GM23338 (cell line): Measurements from ENCODE around the gene DIP2B. TPM values are rescaled to one million over a fixed set of nuclear protein-coding genes. Genes with fewer than 3 reads are reported as not detected.

Experiments used
- ATAC-seq: fragments of 200-7000 bp; cut with Tn5 transposase; 3 replicates; pipeline ENCODE4 v1.9.1; 2020
- DNase-seq: peaks from one replicate; pipeline ENCODE4 v3.0.0-alpha.2; 2015; ENCODE audit warnings: low spot score
- H2AFZ ChIP-seq: fragments of 200-600 bp; sonication (generic); 2 replicates; pipeline ENCODE4 v1.8.0; 2016; ENCODE audit warnings: antibody characterized with exemption, mild to moderate bottlenecking, moderate library complexity
- H3F3A ChIP-seq: fragments of 200-600 bp; sonication (generic); replicated peaks from 2 replicates; pipeline ENCODE4 v1.8.0; 2017; ENCODE audit warnings: antibody characterized with exemption, mixed run types, low read depth
- H3K27ac ChIP-seq: fragments of 200-600 bp; sonication (generic); 2 replicates; pipeline ENCODE4 v1.6.1; 2016; ENCODE audit warnings: low read depth
- H3K27me3 ChIP-seq: fragments of 200-600 bp; sonication (generic); 2 replicates; pipeline ENCODE4 v1.8.0; 2016; ENCODE audit warnings: mild to moderate bottlenecking, mixed run types, moderate library complexity; ENCODE audit not compliant: insufficient read depth
- H3K36me3 ChIP-seq: fragments of 200-600 bp; sonication (generic); 2 replicates; pipeline ENCODE4 v1.8.0; 2016; ENCODE audit warnings: mild to moderate bottlenecking; ENCODE audit not compliant: insufficient read depth
- H3K4me1 ChIP-seq: fragments of 200-600 bp; sonication (generic); 2 replicates; pipeline ENCODE4 v1.8.0; 2016; ENCODE audit warnings: mild to moderate bottlenecking, moderate library complexity; ENCODE audit not compliant: insufficient read depth
- H3K4me2 ChIP-seq: fragments of 200-600 bp; sonication (generic); 2 replicates; pipeline ENCODE4 v1.7.1; 2017; ENCODE audit warnings: mixed run types
- H3K4me3 ChIP-seq: fragments of 200-600 bp; sonication (generic); 2 replicates; pipeline ENCODE4 v1.6.1; 2016; ENCODE audit warnings: mixed run types
- H3K79me2 ChIP-seq: fragments of 200-600 bp; sonication (generic); replicated peaks from 2 replicates; pipeline ENCODE4 v1.8.0; 2017; ENCODE audit warnings: mild to moderate bottlenecking; ENCODE audit not compliant: insufficient read depth
- H3K9me2 ChIP-seq: fragments of 200-600 bp; sonication (generic); 2 replicates; pipeline ENCODE4 v1.8.0; 2017; ENCODE audit not compliant: insufficient read depth
- H4K20me1 ChIP-seq: fragments of 200-600 bp; sonication (generic); replicated peaks from 2 replicates; pipeline ENCODE4 v1.8.0; 2017; ENCODE audit warnings: mild to moderate bottlenecking; ENCODE audit not compliant: insufficient read depth
- H3K27ac Mint-ChIP-seq: 2 replicates; pipeline ENCODE4 v1.8.0; 2020; ENCODE audit warnings: inconsistent platforms, mild to moderate bottlenecking, moderate library complexity, mixed read lengths
- H3K27me3 Mint-ChIP-seq: 3 replicates; pipeline ENCODE4 v1.8.0; 2022; ENCODE audit warnings: low read depth, mild to moderate bottlenecking, moderate library complexity, mixed read lengths, inconsistent platforms; ENCODE audit not compliant: insufficient read depth, poor library complexity
- H3K36me3 Mint-ChIP-seq: 3 replicates; pipeline ENCODE4 v1.8.0; 2021; ENCODE audit warnings: low read depth, mild to moderate bottlenecking, inconsistent platforms, moderate library complexity, mixed read lengths
- H3K4me1 Mint-ChIP-seq: 3 replicates; pipeline ENCODE4 v1.8.0; 2020; ENCODE audit warnings: mild to moderate bottlenecking, inconsistent platforms, mixed read lengths
- H3K4me3 Mint-ChIP-seq: 3 replicates; pipeline ENCODE4 v1.8.0; 2021; ENCODE audit warnings: moderate library complexity, mild to moderate bottlenecking, inconsistent platforms, mixed read lengths
- H3K9me3 Mint-ChIP-seq: 3 replicates; pipeline ENCODE4 v1.8.0; 2020; ENCODE audit warnings: moderate library complexity, mild to moderate bottlenecking, inconsistent platforms, mixed read lengths
- CREB1 ChIP-seq: fragments of 250-450 bp; sonication (Bioruptor Pico); IDR thresholded peaks from 2 replicates; pipeline ENCODE4 v1.5.0; 2020; ENCODE audit warnings: low read depth, mild to moderate bottlenecking, moderate library complexity
- CTCF ChIP-seq, 2 experiments: fragments of 200-600 bp in 1 of 2; sonication (generic) in 1 of 2; conservative IDR thresholded peaks; 2 replicates each; pipeline versions ENCODE4 v1.5.1 to v1.6.1; 2016 to 2017; ENCODE audit warnings: antibody characterized with exemption in 2 of 2, low read depth in 2 of 2, mild to moderate bottlenecking in 2 of 2, moderate library complexity in 1 of 2
- EZH2 ChIP-seq: fragments of 200-600 bp; sonication (generic); IDR thresholded peaks from one replicate; pipeline ENCODE4 v1.8.0; 2017; ENCODE audit warnings: antibody characterized with exemption, mild to moderate bottlenecking, low read depth; ENCODE audit not compliant: unreplicated experiment
- EZH2phosphoT487 ChIP-seq: fragments of 200-600 bp; sonication (generic); IDR thresholded peaks from one replicate; pipeline ENCODE4 v1.8.1; 2018; ENCODE audit warnings: antibody characterized with exemption; ENCODE audit not compliant: unreplicated experiment
- NANOG ChIP-seq: IDR thresholded peaks from 2 replicates; pipeline ENCODE4 v1.6.1; 2016; ENCODE audit warnings: antibody characterized with exemption, borderline replicate concordance
- POLR2AphosphoS5 ChIP-seq: IDR thresholded peaks from 2 replicates; pipeline ENCODE4 v1.6.1; 2016; ENCODE audit warnings: antibody characterized with exemption, low read depth
- STAT1 ChIP-seq: IDR thresholded peaks from one replicate; pipeline ENCODE4 v1.6.1; 2016; ENCODE audit warnings: antibody characterized with exemption; ENCODE audit not compliant: unreplicated experiment
- ZNF114 ChIP-seq: fragments of 250-450 bp; sonication (Bioruptor Pico); IDR thresholded peaks from 2 replicates; pipeline ENCODE4 v1.5.0; 2020; ENCODE audit warnings: mild to moderate bottlenecking, moderate library complexity
- polyA plus RNA-seq: library from polyadenylated mRNA; unstranded; fragments of >200 nt; fragmentation: Nextera tagmentation; extraction: Ambion mirVana; gene quantifications from 2 replicates; pipeline ENCODE4 v1.2.1, GENCODE V29; 2016
- total RNA-seq: library from RNA; depleted of rRNA; stranded (reverse); fragments of >200 nt; shearing (Covaris generic); gene quantifications from 2 replicates; pipeline ENCODE4 v1.2.3, GENCODE V29; 2014
- TF ChIP-seq, protein P1 (sequence below): fragments of 250-450 bp; sonication (Bioruptor Pico); IDR thresholded peaks from 2 replicates; pipeline ENCODE4 v1.5.0; 2020; ENCODE audit warnings: mild to moderate bottlenecking, moderate library complexity

DIP2B gene
- total and polyA plus RNA-seq, 2 experiments from 2014 or later: 8.0 to 36.4 TPM

DNA sequence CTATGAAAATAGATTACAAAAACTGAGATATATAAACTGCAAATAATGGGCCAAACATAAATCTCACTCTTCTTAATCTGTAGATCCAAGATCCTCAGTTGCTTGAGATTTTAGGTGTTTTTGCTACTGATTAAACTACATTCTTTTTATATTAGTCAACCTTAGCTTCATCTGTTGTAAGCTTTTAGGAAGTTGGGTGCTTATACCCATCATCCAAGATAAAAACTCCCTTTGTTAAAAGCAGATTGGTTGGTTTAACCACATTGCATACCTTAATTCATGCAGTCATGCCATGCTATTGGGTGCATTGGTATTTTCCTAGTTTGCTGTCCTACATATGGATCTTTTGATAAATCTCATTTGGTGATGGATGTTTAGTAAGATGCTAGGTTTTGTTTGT is 46.2 kb upstream of the DIP2B start:
- ATAC-seq: no peak
- TF ChIP-seq ZNF114 (CRISPR knock-in tag): no peak
- no peak for TF ChIP-seq NANOG
- TF ChIP-seq STAT1: no peak
- no peak for TF ChIP-seq CTCF (conservative IDR thresholded peaks at IDR 0.05; ENCODE audit: low read depth in 2 of 2)
- TF ChIP-seq CREB1 (CRISPR knock-in tag): no peak
- TF ChIP-seq, protein P1, sequence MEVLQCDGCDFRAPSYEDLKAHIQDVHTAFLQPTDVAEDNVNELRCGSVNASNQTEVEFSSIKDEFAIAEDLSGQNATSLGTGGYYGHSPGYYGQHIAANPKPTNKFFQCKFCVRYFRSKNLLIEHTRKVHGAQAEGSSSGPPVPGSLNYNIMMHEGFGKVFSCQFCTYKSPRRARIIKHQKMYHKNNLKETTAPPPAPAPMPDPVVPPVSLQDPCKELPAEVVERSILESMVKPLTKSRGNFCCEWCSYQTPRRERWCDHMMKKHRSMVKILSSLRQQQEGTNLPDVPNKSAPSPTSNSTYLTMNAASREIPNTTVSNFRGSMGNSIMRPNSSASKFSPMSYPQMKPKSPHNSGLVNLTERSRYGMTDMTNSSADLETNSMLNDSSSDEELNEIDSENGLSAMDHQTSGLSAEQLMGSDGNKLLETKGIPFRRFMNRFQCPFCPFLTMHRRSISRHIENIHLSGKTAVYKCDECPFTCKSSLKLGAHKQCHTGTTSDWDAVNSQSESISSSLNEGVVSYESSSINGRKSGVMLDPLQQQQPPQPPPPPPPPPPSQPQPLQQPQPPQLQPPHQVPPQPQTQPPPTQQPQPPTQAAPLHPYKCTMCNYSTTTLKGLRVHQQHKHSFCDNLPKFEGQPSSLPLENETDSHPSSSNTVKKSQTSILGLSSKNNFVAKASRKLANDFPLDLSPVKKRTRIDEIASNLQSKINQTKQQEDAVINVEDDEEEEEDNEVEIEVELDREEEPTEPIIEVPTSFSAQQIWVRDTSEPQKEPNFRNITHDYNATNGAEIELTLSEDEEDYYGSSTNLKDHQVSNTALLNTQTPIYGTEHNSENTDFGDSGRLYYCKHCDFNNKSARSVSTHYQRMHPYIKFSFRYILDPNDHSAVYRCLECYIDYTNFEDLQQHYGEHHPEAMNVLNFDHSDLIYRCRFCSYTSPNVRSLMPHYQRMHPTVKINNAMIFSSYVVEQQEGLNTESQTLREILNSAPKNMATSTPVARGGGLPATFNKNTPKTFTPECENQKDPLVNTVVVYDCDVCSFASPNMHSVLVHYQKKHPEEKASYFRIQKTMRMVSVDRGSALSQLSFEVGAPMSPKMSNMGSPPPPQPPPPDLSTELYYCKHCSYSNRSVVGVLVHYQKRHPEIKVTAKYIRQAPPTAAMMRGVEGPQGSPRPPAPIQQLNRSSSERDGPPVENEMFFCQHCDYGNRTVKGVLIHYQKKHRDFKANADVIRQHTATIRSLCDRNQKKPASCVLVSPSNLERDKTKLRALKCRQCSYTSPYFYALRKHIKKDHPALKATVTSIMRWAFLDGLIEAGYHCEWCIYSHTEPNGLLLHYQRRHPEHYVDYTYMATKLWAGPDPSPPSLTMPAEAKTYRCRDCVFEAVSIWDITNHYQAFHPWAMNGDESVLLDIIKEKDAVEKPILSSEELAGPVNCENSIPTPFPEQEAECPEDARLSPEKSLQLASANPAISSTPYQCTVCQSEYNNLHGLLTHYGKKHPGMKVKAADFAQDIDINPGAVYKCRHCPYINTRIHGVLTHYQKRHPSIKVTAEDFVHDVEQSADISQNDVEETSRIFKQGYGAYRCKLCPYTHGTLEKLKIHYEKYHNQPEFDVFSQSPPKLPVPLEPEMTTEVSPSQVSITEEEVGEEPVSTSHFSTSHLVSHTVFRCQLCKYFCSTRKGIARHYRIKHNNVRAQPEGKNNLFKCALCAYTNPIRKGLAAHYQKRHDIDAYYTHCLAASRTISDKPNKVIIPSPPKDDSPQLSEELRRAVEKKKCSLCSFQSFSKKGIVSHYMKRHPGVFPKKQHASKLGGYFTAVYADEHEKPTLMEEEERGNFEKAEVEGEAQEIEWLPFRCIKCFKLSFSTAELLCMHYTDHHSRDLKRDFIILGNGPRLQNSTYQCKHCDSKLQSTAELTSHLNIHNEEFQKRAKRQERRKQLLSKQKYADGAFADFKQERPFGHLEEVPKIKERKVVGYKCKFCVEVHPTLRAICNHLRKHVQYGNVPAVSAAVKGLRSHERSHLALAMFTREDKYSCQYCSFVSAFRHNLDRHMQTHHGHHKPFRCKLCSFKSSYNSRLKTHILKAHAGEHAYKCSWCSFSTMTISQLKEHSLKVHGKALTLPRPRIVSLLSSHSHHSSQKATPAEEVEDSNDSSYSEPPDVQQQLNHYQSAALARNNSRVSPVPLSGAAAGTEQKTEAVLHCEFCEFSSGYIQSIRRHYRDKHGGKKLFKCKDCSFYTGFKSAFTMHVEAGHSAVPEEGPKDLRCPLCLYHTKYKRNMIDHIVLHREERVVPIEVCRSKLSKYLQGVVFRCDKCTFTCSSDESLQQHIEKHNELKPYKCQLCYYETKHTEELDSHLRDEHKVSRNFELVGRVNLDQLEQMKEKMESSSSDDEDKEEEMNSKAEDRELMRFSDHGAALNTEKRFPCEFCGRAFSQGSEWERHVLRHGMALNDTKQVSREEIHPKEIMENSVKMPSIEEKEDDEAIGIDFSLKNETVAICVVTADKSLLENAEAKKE (CRISPR knock-in tag): no peak
- TF ChIP-seq EZH2: no peak
- TF ChIP-seq EZH2phosphoT487: no peak
- TF ChIP-seq POLR2AphosphoS5: no peak
- no peak overlapping the region for H3K27ac Mint-ChIP-seq

More for the DNA sequence above, 46.2 kb upstream of the DIP2B start:
- no peaks in the 10 kb centered on the region for H3K4me1 Mint-ChIP-seq
- Histone ChIP-seq H3K9me2 (no peaks in the 10 kb centered on the region), H3K27ac (no peak overlapping the region), H4K20me1 (peaks cover 5% of the 10 kb centered on the region), H3F3A (no peaks in the 10 kb centered on the region), H3K4me2 (no peak overlapping the region), H3K4me3 (no peak overlapping the region), H3K79me2 (peaks cover 5% of the 10 kb centered on the region), H3K27me3 (no peaks in the 10 kb centered on the region), H3K4me1 (no peaks in the 10 kb centered on the region), H2AFZ (no peak overlapping the region), H3K36me3 (peaks cover 36% of the 10 kb centered on the region; the same call in 1 of the 2 replicates)
- H3K9me3 Mint-ChIP-seq: no peaks in the 10 kb centered on the region
- DNase-seq: no peak
- H3K36me3 Mint-ChIP-seq: peaks cover 60% of the 10 kb centered on the region
- peaks cover 1% of the 10 kb centered on the region for H3K27me3 Mint-ChIP-seq
- no peak overlapping the region for H3K4me3 Mint-ChIP-seq
